ENCODE measurements around the gene MAP4. TPM values are rescaled to one million over a fixed set of nuclear protein-coding genes. Genes with fewer than 3 reads are reported as not detected.
A peak's percentile ranks its signal among the peaks of the same experiment; 100 is the strongest.

MAP4 gene
- total and polyA plus RNA-seq, 2 of the 13 experiments (the other 11 are each of a cell fraction or from before 2014, with no cell fraction given) = 33.1 to 38.7 TPM

- TF ChIP-seq HMGXB3 (CRISPR knock-in tag; IDR thresholded peaks at IDR 0.05; ENCODE audit: borderline replicate concordance) = 0 out of 2 replicates have a peak, but pooled peaks have one; percentile 20
- TF ChIP-seq LCORL (IDR thresholded peaks at IDR 0.05) = no peak
- 0 out of 2 replicates have a peak, but pooled peaks have one; percentile 10 for TF ChIP-seq LCORL (CRISPR knock-in tag; IDR thresholded peaks at IDR 0.05)
- TF ChIP-seq RXRA (CRISPR knock-in tag; IDR thresholded peaks at IDR 0.05) = no peak
- TF ChIP-seq GMEB1 (CRISPR knock-in tag; IDR thresholded peaks at IDR 0.05; ENCODE audit: borderline replicate concordance) = no peak
- TF ChIP-seq SIX1 (CRISPR knock-in tag; IDR thresholded peaks at IDR 0.05; ENCODE audit: borderline replicate concordance) = 0 out of 2 replicates have a peak, but pooled peaks have one; percentile 26
- peak; percentile 59 for TF ChIP-seq RARA (CRISPR knock-in tag; IDR thresholded peaks at IDR 0.05)
- peak; percentile 33; the same call in 1 of the 2 replicates for TF ChIP-seq ZGPAT (CRISPR knock-in tag; IDR thresholded peaks at IDR 0.05)
- peak; percentile 45; the same call in 1 of the 2 replicates for TF ChIP-seq ZMYM4 (CRISPR knock-in tag; IDR thresholded peaks at IDR 0.05)
- 0 out of 2 replicates have a peak, but pooled peaks have one; percentile 18 for TF ChIP-seq CEBPB (IDR thresholded peaks at IDR 0.05; ENCODE audit: borderline replicate concordance, low read depth, low read length)
- no peak for TF ChIP-seq MAFG (CRISPR knock-in tag; IDR thresholded peaks at IDR 0.05)
- no peak for TF ChIP-seq ZBTB1 (CRISPR knock-in tag; IDR thresholded peaks at IDR 0.05; ENCODE audit: borderline replicate concordance)
- 0 out of 2 replicates have a peak, but pooled peaks have one; percentile 15 for TF ChIP-seq HDAC2 (CRISPR knock-in tag; IDR thresholded peaks at IDR 0.05)
- TF ChIP-seq PHF8 (CRISPR knock-in tag; IDR thresholded peaks at IDR 0.05) = no peak
- no peak for TF ChIP-seq ZNF557 (CRISPR knock-in tag; IDR thresholded peaks at IDR 0.05)
- TF ChIP-seq DZIP1 (CRISPR knock-in tag; IDR thresholded peaks at IDR 0.05) = no peak
Measured at GRCh38 chr3:48026951-48027908, 11.0 kb upstream of the MAP4 start (continued).
